GM18519 (cell line): ENCODE data around the gene NME3.

Experiments
- ATAC-seq: cut with Tn5 transposase; IDR thresholded peaks from one replicate; pipeline ENCODE4 v1.9.1; 2021; ENCODE audit warnings: mild to moderate bottlenecking, moderate library complexity; ENCODE audit not compliant: unreplicated experiment, low FRiP score

The NME3 gene

DNA sequence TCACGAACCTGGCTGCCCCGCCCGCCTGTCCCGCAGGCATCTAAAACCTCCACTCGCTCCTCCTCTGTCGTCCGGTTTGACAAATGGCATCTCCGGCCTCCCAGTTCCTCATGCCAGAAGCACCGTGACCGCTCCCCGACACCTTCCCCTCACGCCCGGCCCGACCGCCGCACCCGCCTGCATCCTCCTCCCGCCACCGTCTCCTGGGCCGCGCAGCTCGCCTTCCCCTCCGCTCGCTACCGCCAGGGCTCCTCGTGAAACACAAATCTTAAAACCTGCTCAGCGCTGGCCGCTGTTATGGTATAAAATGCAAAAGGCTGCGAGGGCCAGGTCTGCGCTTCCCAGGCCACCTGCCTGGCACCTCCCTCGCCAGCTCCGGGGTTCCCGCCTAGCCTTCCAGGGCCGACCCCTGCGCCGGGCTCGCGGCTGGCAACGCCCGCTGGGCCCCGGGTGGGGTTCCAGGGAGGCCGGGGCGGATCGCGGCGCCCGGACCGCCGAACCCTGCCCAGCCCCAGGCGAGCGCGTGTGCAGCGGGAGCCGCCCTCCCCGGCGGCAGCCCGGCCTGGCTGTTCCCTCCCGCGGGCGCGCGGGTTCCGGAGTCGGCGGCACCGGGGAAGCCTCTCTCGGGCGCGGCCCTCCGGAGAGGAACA is 10.5 kb upstream of the NME3 start:
- ATAC-seq = peak; percentile 4

DNA sequence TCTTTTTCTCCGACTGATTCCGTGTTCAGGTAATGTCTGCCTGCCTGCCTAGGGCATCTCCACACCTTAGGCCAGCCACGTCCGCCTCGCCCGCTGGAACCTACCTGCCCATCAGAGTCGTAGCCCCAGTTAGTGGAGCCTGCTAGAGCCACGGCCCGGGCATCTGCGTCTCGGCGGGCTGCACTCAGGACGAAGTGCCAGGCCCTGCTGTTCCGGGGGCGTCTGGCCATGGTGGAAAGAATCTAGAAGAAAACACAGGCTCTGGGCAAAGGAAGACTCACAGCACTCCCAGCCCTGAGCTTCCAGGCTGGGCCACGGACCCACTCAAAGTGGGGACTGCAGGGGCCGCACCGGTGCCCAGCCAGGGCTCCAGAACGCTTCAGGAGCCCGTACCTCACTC is 9.9 kb upstream of the NME3 start:
- no peak for ATAC-seq

DNA sequence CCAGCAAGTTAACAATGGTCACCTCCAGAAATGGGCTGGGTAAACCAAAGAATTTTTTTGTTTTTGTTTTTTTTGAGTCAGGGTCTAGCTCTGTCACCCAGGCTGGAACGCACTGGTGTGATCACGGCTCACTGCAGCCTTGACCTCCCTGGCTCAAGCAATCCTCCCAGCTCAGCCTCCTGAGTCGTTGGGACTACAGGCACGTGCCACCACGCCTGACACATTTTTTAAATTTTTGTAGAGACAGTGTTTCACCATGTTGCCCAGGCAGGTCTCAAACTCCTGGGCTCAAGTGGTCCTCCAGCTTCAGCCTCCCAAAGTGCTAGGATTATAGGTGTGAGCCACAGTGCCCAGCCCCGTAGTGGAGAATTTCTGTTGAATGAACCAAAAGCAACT is 9.3 kb upstream of the NME3 start:
- no peak for ATAC-seq

DNA sequence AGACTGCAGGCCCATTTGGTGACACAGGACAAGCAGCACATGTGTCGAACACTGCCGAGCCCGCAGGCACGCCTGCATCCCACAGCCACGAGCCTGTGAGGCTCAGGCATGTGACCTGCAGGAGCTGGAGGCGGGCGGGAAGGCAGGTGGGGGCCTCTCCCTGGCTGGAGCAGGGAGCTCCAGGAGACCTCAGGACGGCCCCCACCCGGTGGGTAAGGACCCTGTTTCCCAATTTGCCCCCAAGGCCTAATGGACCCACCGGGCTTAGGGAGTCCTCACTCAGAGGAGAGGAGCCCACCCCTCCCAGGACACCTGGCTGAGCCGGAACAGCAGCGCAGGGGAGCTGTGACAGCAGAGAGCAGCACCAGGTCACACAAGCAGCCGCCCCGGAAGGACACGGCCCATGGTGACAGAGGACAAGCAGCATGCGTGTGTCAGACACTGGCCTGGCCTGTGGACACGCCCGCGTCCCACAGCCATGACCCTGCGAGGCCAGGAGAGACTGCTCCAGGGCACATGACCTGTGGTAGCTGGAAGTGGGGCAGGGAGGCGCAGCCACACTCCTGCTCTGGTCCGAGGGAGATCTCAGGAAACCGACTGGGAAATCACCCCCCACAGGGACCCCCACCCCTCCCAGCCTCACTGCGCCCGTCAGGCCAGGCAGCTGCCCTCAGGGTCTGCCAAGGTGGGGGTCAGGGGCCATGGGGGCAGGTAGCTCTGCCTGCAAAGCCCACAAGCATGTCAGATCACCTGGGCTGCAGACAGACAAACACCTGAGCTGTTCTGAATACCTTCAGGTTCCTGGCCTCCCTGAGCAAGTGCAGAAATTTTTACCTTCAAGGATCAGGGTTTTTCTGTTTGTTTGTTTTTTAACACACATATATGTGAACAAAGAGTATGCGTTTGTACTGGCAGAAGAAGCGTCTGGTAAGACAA is 8.7 kb upstream of the NME3 start:
- no peak for ATAC-seq

DNA sequence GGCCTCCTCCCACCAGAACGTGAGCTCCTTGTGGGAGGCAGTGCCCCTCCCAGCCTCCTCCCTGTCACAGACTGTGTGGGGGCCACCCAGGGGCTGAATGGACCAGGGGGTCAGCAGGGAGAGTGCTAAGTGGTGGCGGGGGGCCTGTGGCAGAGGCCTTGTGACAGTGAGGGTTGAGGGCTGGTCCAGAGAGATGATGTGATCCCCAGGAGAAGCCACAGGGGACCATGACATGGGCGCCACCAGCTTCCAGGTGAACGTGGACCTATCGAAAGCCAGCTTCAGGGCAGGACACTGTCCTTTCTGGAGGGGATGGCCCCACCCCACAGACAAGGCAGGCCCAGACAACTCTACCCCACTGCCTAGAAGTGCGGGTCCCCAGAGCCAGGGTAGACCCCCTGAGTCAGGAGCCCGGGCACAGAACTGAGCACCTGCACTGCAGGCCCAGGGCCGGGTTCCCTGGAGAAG is 7.9 kb upstream of the NME3 start:
- ATAC-seq = no peak

DNA sequence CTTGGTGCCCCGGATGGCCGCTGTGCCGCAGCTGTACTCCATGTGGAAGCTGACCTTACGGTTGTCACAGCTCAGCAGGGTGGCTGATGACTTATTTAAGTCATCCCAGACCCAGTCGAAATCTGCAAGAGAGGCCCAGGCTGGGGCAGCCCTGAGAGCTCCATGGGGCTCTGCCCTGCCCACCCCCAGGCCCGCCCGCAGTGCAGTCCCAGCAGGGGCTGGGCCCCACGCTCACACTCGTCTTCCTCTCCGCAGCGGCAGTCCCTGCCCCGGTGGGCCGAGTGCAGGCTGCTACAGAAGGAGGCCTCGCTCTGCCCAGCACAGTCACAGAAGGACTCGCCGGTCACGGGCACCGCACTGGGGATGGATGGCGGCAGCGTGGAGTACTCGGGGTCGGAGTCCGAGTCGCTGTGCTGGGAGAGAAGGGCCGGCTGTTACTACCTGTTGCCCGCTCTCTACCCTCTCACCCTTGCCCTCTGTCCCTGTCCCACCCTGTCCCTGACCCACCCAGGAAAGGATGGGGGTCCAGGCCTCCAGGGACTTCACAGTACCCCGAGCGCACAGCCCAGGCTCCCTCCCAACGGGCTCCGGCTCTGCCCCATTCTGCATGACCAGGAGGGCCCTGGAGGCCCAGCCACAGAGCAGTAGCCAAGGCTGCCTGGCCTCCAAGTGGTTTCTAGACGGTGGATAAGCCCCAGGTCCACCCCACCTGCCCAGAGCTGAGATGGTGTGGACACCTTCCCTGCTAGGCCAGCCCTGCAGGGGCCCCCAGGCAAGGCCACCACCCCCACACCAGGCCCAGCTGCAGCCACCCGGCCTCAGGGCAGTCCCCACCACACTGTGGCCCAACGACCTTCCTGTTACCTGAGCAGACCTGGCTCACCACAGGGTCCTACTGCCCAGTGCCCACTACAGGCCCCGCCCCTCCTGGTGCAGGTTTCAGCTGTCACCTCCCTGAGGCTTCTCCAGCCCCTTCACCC is 7.1 kb upstream of the NME3 start:
- no peak for ATAC-seq

DNA sequence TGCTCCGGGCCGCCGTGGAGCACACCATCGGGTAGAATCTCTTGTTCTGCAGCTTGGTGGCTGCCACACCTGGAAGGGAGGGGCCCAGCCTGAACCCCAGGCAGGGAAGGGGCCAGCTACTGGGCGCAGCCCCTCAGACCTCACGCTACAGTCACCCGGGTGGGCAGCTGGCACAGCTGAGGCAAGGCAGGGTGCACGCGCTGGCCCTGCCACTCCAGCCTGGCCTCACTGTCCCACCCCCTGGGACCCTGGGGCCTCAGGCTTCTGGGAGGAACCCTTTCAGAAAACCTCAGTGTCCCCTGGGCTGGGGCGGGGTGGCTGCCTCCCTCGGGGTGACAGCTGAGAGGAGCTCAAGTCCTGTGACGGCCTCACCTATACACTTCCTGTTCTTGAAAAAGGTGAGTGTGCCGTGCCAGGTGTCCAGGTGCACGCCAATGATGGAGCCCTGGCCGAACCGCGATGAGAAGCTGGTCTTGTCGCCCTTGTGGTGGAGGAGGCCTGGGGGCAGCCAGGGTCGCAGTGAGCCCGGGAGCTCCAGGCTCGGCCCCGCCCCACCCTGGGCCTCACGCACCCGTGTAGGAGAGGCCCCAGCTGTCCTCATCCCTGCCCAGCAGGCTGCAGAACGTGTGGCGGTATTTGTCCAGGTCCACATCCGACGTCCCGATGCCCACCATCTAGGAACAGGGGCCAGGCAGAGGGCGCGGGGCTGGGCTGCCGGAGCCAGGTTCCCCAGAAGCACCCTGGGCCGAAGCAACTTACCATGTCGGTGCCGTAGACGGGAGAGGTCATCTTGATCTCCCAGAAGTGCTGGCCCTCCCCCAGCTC is 6.2 kb upstream of the NME3 start:
- no peak for ATAC-seq

DNA sequence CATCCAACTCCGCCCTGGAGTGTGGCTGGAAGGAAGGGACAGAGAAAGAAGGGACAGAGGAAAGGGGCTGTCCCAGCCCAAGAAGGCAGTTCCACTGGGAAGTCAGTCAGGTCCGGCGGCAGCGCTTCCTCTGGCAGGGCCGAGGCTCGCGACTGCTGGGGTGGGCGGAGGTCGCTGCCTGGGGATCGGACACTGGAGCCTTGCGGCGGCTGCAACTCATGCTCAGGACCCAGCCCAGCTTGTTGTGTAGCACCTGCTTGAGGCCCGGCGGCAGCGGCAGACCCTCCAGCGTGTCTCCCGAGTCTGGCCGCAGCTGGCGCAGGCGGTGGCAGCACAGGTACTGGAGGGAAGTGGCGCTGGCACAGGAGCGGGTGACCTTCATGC is 5.6 kb upstream of the NME3 start:
- no peak for ATAC-seq

DNA sequence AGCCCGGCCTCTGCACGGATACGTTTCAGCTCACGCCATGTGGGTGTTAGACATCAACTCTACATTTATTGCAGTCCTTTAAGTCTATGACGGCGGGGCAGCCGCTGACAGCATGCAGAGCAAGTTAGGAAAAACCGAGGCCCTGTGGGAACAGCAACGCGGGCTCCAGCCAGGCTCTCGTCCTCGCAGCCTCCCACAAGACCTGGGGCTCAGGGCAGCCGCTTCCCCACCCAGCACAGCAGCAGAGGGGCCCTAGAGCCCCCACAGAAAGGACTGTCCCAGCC is 5.3 kb upstream of the NME3 start:
- ATAC-seq = no peak

DNA sequence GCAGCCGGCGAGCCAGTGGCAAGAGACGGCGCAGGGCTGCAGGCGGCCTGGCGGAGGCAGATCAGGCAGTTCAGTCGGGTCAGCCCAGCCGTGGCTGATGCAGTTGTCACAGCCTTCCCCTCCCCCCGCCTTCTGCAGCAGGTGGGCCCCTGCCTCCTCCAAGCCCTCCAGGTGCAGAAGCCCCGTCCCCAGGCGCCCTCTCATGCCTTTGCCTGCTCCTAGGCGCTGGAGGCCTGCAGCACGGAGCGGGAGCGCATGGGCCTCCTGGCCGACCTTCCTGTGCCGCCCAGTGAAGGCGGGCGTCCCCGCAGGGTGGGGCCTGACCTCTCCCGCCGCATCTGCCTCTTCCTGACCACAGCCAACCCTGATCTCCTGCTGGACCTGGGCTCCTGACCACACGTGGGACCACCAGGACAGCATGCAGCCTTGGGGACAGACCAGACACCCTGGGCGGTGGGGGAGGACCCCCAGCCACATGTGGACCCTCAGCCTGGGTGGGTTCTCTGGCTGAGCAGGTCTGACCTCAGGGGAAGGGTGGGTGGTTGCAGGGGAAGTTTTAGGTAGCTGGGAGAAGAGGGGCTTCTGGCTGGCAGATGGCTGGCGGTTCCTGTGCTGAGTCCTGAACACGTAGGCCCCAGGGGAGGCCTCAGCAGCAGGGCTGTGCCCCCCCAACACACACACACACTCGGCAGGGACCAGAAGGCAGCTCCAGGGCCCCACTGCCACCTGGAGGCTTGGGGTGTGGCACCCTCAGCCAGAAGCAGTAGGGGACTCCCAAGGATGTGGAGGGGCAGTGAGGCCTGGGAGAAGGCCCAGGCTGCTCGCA is 4.7 kb upstream of the NME3 start:
- ATAC-seq = no peak

DNA sequence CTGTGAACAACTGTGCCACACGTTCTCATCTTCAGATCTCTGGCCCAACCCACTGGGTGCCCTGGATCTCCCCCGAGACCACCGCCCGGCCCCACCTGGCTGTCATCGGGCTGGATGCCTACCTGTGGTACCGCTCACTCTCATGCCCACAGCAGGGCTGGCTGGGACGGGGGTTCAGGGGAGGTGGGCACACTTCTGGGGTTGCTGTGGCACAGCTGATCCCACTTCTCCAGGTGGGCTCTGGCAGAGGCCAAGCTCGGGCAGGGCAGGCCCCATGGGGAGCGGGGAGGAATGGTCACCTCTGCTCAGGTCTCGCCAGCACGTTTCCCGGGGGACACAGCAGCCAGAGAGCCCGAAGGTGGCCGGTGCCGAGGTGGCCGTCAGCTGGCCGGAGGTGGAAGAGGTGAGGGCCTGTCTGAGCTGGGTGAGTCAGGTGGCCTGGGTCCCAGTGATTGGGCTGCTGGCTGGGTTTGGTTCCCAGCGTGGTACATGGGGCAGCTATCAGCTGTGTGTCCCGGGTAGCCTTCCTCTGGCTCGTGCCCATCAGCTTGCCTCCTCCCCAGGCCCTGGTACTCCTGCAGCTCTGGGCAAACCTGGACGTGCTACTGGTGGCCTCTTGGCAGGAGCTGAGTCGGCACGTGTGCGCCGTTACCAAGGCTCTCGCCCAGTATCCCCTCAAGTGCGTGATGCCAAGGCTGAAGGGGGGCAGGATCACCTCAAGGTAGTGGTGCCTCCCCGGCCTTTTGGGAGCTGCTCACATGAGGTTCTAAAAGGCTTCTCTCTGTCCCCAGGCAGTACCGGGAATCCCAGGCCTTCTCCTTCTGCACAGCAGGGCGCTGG is 3.9 kb upstream of the NME3 start:
- no peak for ATAC-seq

DNA sequence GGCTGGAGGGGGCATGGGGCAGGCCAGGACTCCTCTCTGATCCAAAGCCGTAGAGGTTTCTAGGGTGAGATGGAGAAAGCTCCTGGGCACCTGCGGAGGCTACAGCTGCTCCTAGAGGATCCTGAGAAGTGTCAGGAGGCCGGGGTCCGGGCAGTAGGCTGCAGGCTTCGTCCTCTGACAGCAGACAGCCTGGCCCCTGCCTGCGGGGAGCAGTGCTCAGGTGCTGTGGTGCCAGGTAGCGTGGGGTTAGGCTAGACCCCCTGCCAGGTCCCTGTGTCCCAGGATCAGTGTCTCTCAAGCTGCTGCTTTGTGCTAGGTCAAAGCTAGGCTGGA is 3.1 kb upstream of the NME3 start:
- no peak for ATAC-seq

DNA sequence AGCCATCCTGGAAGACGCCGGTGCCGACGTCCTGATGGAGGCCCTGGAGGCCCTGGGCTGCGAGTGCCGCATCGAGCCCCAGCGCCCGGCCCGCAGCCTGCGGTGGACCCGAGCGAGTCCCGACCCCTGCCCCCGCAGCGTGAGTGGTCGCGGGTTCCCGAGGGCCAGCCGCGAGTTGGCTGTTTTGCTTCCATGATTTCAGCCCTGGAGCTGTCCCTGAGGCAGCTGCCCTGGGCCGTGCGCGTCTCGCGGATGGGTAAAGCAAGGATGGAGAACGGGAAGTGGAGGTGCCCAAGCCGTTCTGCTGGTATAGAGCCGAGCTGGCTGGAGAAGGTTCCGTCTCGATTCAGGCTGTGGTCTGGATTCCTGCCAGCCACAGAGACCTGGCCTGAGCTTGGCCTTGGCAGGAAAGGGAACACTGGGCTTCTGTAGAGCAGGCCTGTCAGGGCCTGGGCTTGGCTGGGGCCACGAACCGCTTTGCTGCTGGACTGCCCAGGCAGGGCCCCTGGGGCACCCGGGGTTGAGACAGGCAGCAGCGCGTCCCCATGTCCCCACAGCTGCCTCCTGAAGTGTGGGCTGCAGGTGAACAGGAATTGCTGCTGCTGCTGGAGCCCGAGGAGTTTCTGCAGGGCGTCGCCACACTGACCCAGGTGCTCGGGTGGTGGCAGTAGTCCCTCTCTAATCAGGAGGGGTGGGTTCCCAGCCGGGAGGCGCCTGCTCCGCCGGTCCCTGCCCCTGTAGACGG is 2.5 kb upstream of the NME3 start:
- ATAC-seq = no peak

DNA sequence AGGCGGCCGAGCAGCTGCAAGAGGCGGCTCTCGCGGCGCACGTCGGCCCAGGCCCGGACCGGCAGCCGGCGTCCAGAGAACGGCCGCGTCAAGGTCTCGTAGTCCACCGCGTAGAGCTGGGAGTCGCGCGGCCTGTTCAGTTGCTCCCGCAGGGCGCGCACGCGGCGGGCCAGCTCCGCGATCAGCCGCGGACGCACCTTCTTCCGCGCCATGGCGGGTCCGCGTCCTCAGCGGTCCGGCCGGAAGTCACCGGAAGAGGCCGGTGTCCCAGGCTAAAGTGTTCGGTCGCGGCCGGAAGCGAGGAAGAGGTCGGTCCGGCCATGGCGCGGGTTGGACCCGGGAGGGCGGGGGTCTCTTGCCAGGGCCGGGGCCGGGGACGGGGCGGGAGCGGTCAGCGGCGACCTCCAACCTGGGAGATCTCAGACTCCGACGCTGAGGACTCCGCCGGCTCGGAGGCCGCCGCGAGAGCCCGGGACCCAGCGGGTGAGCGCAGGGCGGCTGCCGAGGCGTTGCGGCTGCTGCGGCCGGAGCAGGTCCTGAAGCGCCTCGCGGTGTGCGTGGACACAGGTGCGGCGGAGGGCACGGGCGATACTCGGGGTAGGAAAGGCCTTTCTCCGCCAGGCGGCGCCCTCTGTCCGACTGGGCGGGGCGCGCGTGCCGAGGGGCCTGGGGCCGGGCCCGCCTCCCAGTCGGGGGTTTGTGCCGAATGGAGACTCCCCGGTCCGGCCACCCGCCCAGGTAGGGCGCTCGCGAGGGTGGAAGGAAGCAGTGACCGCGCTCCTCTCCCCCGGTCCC is 1.8 kb upstream of the NME3 start, which contains the start of gene MRPS34:
TSS of gene MRPS34 (minus strand) at position 227 of the 795 bp plus-strand sequence. CDS start at position 212, 15 bp downstream.
- no peak for ATAC-seq

DNA sequence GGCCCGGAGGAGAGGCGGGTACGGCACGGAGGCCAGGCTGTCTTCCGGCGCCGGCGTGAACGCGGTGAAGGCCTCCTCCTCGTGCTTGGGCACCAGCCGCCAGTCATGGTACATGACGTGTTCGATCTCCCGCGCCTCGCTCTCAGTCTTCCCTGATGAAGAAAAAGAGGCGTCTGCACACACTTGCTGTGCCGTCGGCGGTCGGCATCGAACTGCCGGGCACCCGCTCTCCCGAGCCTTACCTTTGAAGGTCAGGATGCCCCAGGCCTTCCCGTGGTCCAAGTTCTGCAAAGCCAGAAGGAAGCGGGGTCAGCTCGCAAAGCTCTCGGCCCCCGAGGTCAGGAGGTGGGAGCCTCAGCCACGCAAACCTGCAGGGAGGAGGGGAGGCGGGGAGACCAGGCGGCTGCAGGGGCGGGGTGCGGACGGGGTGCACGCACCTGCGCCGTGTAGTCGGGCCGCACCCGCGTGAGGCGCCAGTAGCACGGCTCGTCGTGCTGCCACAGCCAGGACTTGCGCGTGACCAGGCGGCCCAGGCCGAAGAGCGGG is 1.1 kb upstream of the NME3 start, which contains the start of gene EME2:
TSS of gene EME2 (plus strand) at position 449 of the 546 bp plus-strand sequence. CDS start 418 bp downstream, outside the sequence.
- no peak for ATAC-seq

DNA sequence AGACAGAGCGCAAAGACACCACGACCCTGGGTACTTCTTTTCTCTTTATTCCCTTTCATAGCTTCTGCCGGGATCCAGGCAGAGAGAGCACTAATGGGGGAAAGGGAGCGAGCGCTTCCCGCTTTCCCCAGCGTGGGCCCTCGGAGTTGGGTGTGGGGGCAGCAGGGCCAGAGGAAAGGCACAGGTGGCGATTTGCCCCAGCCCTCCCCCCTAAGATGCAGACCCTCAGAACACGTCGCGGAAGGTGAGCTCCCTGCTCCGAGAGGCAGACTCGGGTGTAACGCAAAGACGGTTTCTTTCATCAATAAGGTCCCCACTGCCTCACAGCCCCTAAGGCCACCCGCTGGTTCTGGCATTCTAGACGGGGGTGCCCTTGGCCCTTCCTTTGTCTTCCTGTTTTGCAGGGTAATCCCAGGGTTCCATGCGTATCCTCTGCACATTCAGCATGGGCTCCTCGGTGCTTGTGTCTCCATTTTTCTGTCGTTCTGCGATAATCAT is 570 bp upstream of the NME3 start:
- ATAC-seq = no peak
